Measurements from ENCODE around the gene CCDC9B. TPM values are rescaled to one million over a fixed set of nuclear protein-coding genes. Genes with fewer than 3 reads are reported as not detected.

Gene CCDC9B
- total and polyA plus RNA-seq, 2 of the 4 experiments (the other 2 are of a cell fraction): 19.7 to 30.9 TPM

- H3K27me3 ChIP-seq (ENCODE audit: control insufficient read depth, insufficient read depth, low read length): peaks cover 57% of the 10 kb centered on the region
- DNase-seq (no peak), ATAC-seq (ENCODE audit: low read depth) (no peak)
- no peak overlapping the region for H3K4me2 ChIP-seq (ENCODE audit: low read depth, low read length)
- H3K36me3 ChIP-seq (ENCODE audit: control insufficient read depth, insufficient read depth, low read length): no peaks in the 10 kb centered on the region
- ChIA-PET CTCF (no interaction called here), POLR2A (ENCODE audit: unreplicated experiment) (interaction anchor here (0.5 kb wide), 1 partner anchor 21 kb away, joined by 3 read pairs; no protein-coding TSS in a partner anchor)
- H2AK5ac ChIP-seq (ENCODE audit: low read depth, low read length): no peak overlapping the region
- H3K4ac ChIP-seq (ENCODE audit: low read depth, low read length): no peak overlapping the region
- in situ Hi-C loops (cut with MboI; ENCODE audit: low sequenced_read_pairs): no loop called here
- no peak overlapping the region for H3K14ac ChIP-seq (replicated peaks; ENCODE audit: low read depth, low read length)
- H3K9me3 ChIP-seq (ENCODE audit: control insufficient read depth, insufficient read depth, low read length): no peaks in the 10 kb centered on the region
- WGBS, 2 experiments (ENCODE audit: extremely low coverage in 2 of 2, insufficient read length in 1 of 2): no CpG with 5 or more reads among the region's 3 CpGs
- no peak overlapping the region for H3K23ac ChIP-seq (ENCODE audit: low read depth, low read length)
- no peak overlapping the region for H2BK120ac ChIP-seq (ENCODE audit: low read depth, low read length)
- no peaks in the 10 kb centered on the region for H4K20me1 ChIP-seq (ENCODE audit: insufficient read depth, low read length)
- no peak overlapping the region for H4K8ac ChIP-seq (ENCODE audit: low read depth in 2 of 2, low read length in 2 of 2)
- TF ChIP-seq CHD1 (IDR thresholded peaks at IDR 0.05; ENCODE audit: low read depth, low read length) (no peak), RFX5 (IDR thresholded peaks at IDR 0.05; ENCODE audit: low read depth, low read length) (no peak)
- no peak overlapping the region for H2AFZ ChIP-seq (replicated peaks; ENCODE audit: low read length, poor library complexity)
- no peak overlapping the region for H3K18ac ChIP-seq (ENCODE audit: low read depth, low read length)
- no peak overlapping the region for H4K91ac ChIP-seq (ENCODE audit: insufficient read depth, low read depth, low read length)
- no peak overlapping the region for H3K4me3 ChIP-seq (ENCODE audit: insufficient read depth, low read depth, low read length)
- H3K4me1 ChIP-seq (ENCODE audit: control insufficient read depth, insufficient read depth, low read length): peaks cover 5% of the 10 kb centered on the region
- no peak overlapping the region for H2BK5ac ChIP-seq (ENCODE audit: low read depth, low read length, poor library complexity, severe bottlenecking)
- H2BK15ac ChIP-seq (ENCODE audit: low read depth, low read length): no peak overlapping the region
- H3K9ac ChIP-seq (ENCODE audit: low read depth, low read length): no peak overlapping the region
- dilution Hi-C loops (cut with HindIII; ENCODE audit: low sequenced_read_pairs, unreplicated experiment): no loop called here
- no peak overlapping the region for H2AK9ac ChIP-seq (replicated peaks; ENCODE audit: low read depth, low read length, poor library complexity)
- no peak overlapping the region for H2BK20ac ChIP-seq (ENCODE audit: low read depth, low read length)
- no peaks in the 10 kb centered on the region for H3K9me1 ChIP-seq (ENCODE audit: insufficient read depth, low read length)
- no peak overlapping the region for H3K56ac ChIP-seq (ENCODE audit: extremely low read depth, insufficient read depth, low read length)
- BruUV-seq (replicated peaks): no TSS peak
- intact Hi-C loops (cut with micrococcal nuclease): no loop called here
- H3K79me1 ChIP-seq (ENCODE audit: low read depth in 1 of 2, low read length in 2 of 2): no peaks in the 10 kb centered on the region
- H3K27ac ChIP-seq (ENCODE audit: insufficient read depth, low read length): no peak overlapping the region
- H4K5ac ChIP-seq (ENCODE audit: low read depth, low read length): no peak overlapping the region
These were observed 53.2 kb downstream of the CCDC9B start for GRCh38 chr15:40287505-40287904.

Measured in IMR-90 (cell line).